GM18867 (cell line): Measurements from ENCODE around the gene DDX43.
"Not testable (repeated sequence)": the region's sequence is repeated elsewhere in the genome, so short reads cannot be mapped to it uniquely, and the experiment has no call there.

ENCODE experiments used
- ATAC-seq: cut with Tn5 transposase; IDR thresholded peaks from one replicate; pipeline ENCODE4 v1.9.1; 2021; ENCODE audit warnings: mild to moderate bottlenecking, moderate library complexity; ENCODE audit not compliant: unreplicated experiment

DDX43 gene

DNA sequence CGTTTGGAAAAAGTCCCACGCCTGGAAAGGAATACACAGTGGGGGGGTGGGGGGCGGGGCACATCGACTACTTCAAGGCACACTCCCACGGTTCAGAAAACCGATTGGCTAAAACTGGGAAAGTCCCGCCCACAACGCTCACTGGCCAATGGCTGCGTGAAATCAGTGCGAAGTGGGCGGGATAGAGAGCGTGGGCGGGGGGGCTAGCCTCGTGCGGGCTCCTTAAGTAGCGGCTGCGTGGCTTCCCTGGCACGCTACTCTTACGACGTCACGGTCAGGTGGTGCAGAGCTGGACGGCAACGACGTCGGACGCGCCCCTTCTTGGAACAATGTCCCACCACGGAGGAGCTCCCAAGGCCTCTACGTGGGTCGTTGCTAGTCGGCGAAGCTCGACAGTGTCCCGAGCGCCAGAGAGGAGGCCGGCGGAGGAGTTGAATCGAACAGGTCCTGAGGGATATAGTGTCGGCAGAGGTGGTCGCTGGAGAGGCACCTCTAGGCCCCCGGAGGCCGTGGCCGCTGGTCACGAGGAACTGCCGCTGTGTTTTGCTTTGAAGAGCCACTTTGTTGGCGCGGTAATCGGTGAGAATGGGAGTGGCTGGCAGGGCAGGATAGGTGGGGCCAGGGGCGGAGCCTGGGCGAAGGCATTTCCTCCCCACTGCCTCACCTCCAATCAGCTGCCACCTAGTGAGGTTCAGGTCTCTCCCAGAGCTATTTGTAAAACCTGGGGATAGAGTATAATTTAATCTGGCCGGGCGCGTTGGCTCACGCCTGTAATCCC, at the start of gene DDX43:
Gene DDX43, plus strand, starts transcription at position 252 of the 778 bp plus-strand sequence. Its CDS starts 78 bp downstream, at position 330.
- peak; percentile 79 for ATAC-seq

- no peak for ATAC-seq
Measured at GRCh38 chr6:73348550-73349204, 46.0 kb upstream of the DDX43 start.

- ATAC-seq = no peak
Measured at GRCh38 chr6:73349311-73349710, 45.3 kb upstream of the DDX43 start.

DNA sequence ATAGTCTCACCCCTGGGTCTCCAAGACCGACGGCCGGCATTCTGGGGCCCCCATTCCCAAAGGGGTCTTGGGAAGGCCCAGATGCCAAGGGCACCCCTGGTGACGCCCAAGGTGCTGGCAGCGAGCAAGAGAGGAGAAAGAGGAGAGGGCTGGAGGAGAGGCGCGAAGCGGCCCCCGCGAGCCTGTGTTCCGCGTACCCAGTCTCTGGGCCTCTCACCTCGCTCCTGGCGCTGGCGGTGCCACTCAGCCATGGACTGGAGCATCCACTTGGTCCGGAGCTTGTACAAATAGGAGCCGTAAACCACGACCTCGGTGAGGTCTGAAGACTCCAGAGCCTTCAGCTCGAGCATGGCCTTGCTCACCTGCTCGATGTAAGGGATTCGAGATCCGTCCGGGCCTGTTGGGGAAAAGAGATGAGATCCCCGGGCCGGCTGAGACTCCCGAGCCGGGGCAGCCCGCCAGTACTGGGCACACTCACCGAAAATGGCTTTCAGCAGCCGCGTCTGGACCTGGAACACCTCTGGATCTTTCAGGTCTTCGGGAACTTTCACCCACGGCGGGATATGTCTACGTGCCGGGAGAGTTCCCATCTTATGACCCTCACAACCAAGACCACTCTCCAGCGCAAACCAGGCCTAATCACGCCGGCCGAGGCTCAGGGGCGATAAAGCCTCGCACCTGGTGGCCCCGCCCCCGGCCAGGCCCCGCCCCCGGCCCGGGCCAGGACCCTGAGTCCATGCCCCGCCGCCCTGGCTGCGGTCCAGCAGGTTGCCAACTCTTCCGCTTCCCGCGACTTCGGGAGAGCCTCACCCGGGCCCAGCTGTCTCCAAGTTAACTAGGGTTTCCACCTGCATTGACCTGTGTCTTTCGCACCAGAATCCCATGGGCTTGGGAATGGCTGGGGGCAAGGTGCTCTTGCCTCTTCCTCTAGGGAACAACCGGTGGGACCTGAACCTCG, 40.7 kb upstream of the DDX43 start, which contains the start of gene DPPA5:
Gene DPPA5, minus strand, starts transcription at position 641 of the 958 bp plus-strand sequence. Its CDS starts 51 bp downstream, at position 590.
- ATAC-seq = no peak

DNA sequence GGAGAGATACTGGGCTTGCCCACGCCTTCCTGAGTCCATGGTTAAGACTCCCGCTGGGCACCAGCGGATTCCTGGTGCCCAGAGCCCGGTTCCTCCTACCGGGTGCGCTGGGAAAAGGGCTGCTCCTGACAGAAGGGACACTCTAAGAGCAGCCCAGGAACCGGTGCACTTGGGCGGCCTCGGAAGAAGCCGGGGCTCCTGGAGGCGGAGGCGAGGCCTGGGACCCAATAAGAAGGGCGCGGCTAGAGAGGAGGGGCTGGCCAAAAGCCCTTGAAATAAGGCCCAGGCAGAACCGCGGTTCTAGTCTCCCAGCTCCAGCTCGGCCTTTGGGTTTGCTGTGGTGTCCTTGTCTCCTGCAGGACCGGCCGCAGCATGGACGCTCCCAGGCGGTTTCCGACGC, 32.3 kb upstream of the DDX43 start, which contains the start of gene KHDC3L:
Gene KHDC3L, plus strand, starts transcription at position 301 of the 400 bp plus-strand sequence. Its CDS starts 72 bp downstream, at position 373.
- ATAC-seq = no peak

DNA sequence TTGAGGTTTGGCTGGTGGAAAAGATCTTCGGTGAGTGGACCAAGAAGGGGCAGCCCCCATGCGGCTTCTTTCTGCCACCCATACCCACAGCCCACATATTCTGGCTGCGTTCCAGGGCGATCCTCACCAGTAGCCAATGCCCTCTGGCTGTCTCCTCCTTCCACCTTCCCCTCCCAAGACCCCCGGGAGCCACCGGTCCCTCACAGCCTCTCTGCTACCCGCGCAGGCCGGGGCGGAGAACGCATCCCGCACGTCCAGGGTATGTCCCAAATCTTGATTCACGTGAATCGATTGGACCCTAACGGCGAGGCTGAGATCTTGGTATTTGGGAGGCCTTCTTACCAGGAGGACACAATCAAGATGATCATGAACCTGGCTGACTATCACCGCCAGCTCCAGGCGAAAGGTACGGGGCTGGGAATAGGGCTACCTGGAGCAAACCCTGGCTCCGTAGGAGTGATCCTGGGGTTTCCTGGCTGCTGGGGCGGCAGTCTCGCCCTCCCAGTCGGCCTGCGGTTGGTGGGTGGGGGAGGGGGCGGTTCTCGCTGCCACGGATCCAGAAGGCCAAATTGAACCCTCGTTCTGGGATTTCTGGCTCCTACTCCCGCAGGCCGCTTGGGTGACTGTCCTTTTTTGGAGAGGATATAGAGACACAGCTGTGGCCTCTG, 31.6 kb upstream of the DDX43 start:
- no peak for ATAC-seq

- no peak for ATAC-seq
Measured at GRCh38 chr6:73363537-73363875, 31.1 kb upstream of the DDX43 start.

DNA sequence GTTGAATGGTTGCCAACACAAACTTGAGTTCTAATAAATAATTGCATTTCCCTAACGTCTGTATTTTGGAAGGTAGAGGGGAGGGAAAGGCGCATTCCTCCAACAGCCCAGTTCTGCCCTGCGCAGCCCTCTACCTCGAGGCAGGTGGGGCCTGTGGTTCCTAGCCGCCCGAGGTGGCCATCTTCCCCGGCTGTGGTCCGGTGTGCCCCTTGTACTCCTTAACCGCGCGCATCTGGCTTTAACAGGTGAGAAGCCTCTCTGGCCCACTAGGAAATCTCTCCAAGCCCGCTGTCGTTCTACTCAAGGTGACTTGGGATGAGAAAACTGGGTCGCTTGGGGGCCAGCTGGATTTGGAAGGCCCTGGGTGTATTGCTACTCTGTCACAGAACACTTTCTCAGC, 30.5 kb upstream of the DDX43 start:
- ATAC-seq = no peak

DNA sequence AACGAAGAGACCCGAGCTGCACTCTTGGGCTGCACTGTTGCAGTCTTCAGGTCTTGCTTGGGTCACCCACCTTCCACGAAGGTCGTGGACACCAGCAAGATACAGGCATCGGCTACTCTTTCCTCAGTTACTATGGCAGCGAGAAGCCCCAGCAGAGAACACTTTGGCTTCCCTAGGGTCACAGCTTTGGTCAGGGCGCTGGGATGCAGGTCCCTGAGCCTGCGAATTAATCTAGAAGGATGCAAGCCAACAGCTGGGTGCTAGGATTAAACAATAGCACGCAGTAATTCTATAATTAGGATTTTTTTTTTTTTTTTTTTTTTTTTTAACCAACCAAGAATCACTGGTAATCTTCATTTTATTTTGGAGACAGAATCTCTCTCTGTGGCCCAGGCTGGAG, 30.1 kb upstream of the DDX43 start:
- no peak for ATAC-seq

DNA sequence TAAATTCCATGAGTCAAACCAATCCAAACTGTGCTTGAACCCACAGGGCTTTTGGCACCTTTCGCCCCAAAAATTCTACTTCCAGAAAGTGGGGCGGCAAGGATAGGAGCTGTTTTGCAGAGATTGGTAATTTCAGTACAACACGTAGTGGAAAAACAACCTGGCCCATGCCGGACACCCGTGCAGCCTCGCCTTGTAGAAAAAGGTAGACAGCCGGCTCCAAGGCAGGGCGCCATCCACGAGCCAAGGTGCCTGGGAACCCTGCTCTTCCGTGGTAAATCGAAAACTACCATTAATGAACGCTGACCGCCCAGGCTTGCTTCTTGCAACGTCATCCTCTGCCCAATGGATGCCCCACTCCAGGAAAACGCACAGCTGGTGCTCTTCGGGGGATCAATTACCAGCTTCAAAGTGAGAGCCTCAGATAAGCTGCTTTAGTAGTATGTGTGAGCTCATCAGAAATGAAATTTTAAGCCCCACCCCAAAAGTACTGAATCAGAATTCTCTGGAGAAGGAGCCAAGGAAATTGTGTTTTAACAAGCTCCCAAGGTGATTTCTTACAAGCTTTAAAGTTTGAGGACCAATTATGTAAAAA, 26.8 kb upstream of the DDX43 start:
- ATAC-seq = no peak

DNA sequence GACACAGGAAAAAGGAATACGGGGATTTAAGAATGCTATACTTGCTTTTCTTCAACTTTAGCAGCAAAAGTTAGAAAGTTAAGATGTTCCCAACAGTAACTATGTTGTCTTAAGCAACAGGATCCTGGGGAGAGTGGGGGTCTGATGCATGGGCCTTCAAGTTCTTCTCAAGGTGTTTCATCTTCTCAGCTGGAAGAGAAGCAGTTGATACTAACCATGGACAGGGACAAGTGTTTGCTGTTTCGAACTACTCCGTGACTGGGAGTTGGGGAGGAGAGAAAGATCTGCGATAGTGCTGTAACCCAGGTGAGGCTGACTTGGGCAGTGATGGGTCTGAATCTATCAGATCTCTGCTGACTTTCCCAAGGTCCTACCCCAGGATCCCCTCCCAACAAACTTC, 26.0 kb upstream of the DDX43 start:
- ATAC-seq = no peak

GRCh38 chr6:73369157-73369556, 25.5 kb upstream of the DDX43 start:
- no peak for ATAC-seq

DNA sequence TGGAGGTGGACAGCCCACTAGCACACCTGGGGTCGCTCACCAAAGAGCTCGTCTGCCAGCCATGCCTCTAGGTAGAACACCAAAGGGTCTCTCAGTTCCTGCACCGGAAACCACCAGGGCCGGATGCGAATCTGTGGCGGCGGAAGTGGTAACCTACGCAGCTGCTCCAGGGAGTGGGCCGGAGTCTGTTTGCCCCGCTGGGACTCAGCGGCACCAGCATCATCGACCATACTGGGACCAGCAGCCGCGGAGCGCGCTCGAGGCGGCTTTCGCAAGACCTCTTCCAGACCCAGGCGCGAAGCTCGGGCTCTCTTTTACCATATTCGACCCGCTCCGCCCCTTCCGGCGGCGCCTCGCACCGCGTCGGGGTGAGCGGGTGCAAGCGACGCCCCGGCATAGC, 25.1 kb upstream of the DDX43 start, which contains the start of gene OOEP:
Gene OOEP, minus strand, starts transcription at position 335 of the 400 bp plus-strand sequence. Its CDS starts 105 bp downstream, at position 230.
- no peak for ATAC-seq

GRCh38 chr6:73371984-73372383, 22.6 kb upstream of the DDX43 start:
- no peak for ATAC-seq

GRCh38 chr6:73372516-73372915, 22.1 kb upstream of the DDX43 start:
- ATAC-seq = no peak

DNA sequence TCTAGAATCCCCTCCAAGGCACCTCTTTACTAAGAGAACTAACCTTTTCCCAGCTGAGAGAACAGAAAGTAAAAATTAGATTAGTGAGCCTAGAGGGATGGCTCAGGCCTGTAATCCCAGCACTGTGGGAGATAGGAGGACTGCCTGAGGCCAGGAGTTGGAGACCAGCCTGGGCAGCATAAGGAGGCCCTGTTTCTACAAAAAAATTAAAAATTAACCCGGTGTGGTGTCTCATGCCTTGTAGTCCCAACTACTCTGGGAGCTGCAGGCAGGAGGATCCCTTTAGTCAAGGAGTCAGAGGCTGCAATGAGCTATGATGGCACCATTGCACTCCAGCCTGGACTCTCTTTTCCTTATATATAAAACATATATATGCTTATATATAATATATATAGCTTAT, 19.4 kb upstream of the DDX43 start:
- ATAC-seq = no peak

DNA sequence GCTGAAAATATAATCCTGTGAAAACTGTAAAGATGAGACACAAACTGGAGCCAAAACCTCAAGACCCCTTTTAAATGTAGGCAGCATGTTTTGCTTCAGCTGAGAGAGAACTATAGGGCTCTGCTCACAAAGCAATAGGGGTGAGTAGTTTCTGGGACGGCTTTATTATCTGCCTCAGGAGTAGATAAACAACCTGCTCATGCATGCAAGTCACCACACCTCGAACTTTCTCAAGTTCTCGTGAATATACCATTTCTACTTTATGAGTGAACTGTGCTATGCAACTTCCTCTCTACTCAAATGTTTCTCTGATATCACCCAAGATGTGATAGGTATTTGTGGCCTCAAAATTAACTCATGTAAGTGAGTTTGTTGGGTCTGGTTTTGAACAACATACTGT, 17.4 kb upstream of the DDX43 start:
- ATAC-seq = no peak

DNA sequence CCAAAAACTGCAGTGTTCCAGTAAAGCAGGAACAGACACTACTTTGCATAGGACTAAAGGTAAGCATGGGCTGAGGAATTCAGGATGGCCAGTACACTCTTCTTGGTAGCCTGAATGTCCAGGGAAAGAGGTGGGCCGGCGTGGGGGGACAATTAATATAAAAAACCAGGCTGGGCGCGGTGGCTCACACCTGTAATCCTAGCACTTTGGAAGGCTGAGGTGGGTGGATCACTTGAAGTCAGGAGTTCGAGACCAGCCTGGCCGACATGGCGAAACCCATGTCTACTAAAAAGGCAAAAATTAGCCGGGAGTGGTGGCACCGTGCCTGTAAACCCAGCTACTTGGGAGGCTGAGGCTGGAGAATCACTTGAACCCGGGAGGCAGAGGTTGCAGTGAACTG, 13.1 kb upstream of the DDX43 start:
- not testable (repeated sequence) for ATAC-seq

- no peak for ATAC-seq
Measured at GRCh38 chr6:73382462-73383113, 12.0 kb upstream of the DDX43 start.

DNA sequence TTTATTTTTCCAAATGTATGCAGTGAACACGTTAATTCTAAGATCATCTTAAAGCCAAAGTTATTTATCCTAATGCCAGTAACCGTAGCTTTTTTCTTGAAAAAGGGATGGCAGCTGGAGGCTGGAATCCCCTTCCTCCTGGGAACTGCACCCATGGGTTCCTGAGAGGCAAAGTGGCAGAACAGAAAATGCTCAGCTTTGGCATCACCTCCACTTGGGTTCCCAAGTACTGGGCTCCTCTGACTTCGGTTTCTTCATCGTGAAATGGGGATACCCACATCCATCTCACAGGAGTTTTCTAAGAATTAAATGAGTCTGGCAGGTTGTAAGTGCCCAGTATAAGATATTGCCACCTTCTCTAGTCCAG, 6.2 kb upstream of the DDX43 start:
- ATAC-seq = peak; percentile 7
